ENCODE data around the gene KIAA0825. TPM values are rescaled to one million over a fixed set of nuclear protein-coding genes. Genes with fewer than 3 reads are reported as not detected.

KIAA0825 gene
- total and polyA plus RNA-seq, 2 donors (not counting 1 experiment from before 2014, with no cell fraction given), result 1.7 to 3.6 TPM

- no peaks in the 10 kb centered on the region for H3K79me2 ChIP-seq (ENCODE audit: control insufficient read depth, insufficient read depth, low read length)
These were observed 358.3 kb downstream of the KIAA0825 start for GRCh38 chr5:94260096-94260495.

GRCh38 chr5:94254214-94254613 is 364.2 kb downstream of the KIAA0825 start:
- H3K27ac ChIP-seq (ENCODE audit: insufficient read depth, low read length), result no peak overlapping the region
- H3K79me2 ChIP-seq (ENCODE audit: control insufficient read depth, insufficient read depth, low read length), result no peaks in the 10 kb centered on the region
- TF ChIP-seq CTCF (conservative IDR thresholded peaks at IDR 0.05 in 1 of 2, IDR thresholded peaks at IDR 0.05 in 1 of 2; ENCODE audit: low read depth in 1 of 2, low read length in 2 of 2), result peak in 1 of 2 donors; percentile 18
- no peak for TF ChIP-seq EZH2 (IDR thresholded peaks at IDR 0.05; ENCODE audit: low read length, missing control alignments)
- no peak overlapping the region for H2AFZ ChIP-seq (ENCODE audit: low read length)
- H3K36me3 ChIP-seq (ENCODE audit: control insufficient read depth, insufficient read depth, low read length), result no peaks in the 10 kb centered on the region
- H3K4me3 ChIP-seq (replicated peaks in 1 of 4; ENCODE audit: control extremely low read depth in 1 of 4, insufficient read depth in 1 of 4, low read depth in 3 of 4, low read length in 4 of 4), result no peak overlapping the region
- H3K9me3 ChIP-seq (ENCODE audit: control insufficient read depth, insufficient read depth, low read depth, low read length), result no peaks in the 10 kb centered on the region
- no peaks in the 10 kb centered on the region for H3K4me1 ChIP-seq (ENCODE audit: control insufficient read depth, extremely low read depth, insufficient read depth, low read length)
- H4K20me1 ChIP-seq (ENCODE audit: control insufficient read depth, extremely low read depth, insufficient read depth, low read length), result no peaks in the 10 kb centered on the region
- peak in 1 of 2 donors; percentile 15 for DNase-seq (ENCODE audit: low read depth in 2 of 2)
- H3K9ac ChIP-seq (ENCODE audit: insufficient read depth, low read length), result no peak overlapping the region
- H3K27me3 ChIP-seq (ENCODE audit: control insufficient read depth, insufficient read depth, low read length), result no peaks in the 10 kb centered on the region
- H3K4me2 ChIP-seq (ENCODE audit: extremely low read depth, insufficient read depth, low read length), result no peak overlapping the region

More at GRCh38 chr5:94260096-94260495, 358.3 kb downstream of the KIAA0825 start:
- H3K36me3 ChIP-seq (ENCODE audit: control insufficient read depth, insufficient read depth, low read length), result no peaks in the 10 kb centered on the region
- no peak overlapping the region for H3K27ac ChIP-seq (ENCODE audit: insufficient read depth, low read length)
- H3K27me3 ChIP-seq (ENCODE audit: control insufficient read depth, insufficient read depth, low read length), result no peaks in the 10 kb centered on the region
- no peak overlapping the region for H3K4me2 ChIP-seq (ENCODE audit: extremely low read depth, insufficient read depth, low read length)
- no peak overlapping the region for H3K9ac ChIP-seq (ENCODE audit: insufficient read depth, low read length)
- DNase-seq (ENCODE audit: low read depth in 2 of 2), result no peak
- H3K4me3 ChIP-seq (replicated peaks in 1 of 4; ENCODE audit: control extremely low read depth in 1 of 4, insufficient read depth in 1 of 4, low read depth in 3 of 4, low read length in 4 of 4), result no peak overlapping the region
- H3K4me1 ChIP-seq (ENCODE audit: control insufficient read depth, extremely low read depth, insufficient read depth, low read length), result no peaks in the 10 kb centered on the region
- TF ChIP-seq EZH2 (IDR thresholded peaks at IDR 0.05; ENCODE audit: low read length, missing control alignments) (no peak), CTCF (conservative IDR thresholded peaks at IDR 0.05 in 1 of 2, IDR thresholded peaks at IDR 0.05 in 1 of 2; ENCODE audit: low read depth in 1 of 2, low read length in 2 of 2) (no peak)
- no peaks in the 10 kb centered on the region for H4K20me1 ChIP-seq (ENCODE audit: control insufficient read depth, extremely low read depth, insufficient read depth, low read length)
- no peak overlapping the region for H2AFZ ChIP-seq (ENCODE audit: low read length)
- no peaks in the 10 kb centered on the region for H3K9me3 ChIP-seq (ENCODE audit: control insufficient read depth, insufficient read depth, low read depth, low read length)

- H2AFZ ChIP-seq (ENCODE audit: low read length), result no peak overlapping the region
- TF ChIP-seq EZH2 (IDR thresholded peaks at IDR 0.05; ENCODE audit: low read length, missing control alignments) (no peak), CTCF (conservative IDR thresholded peaks at IDR 0.05 in 1 of 2, IDR thresholded peaks at IDR 0.05 in 1 of 2; ENCODE audit: low read depth in 1 of 2, low read length in 2 of 2) (no peak)
- H3K36me3 ChIP-seq (ENCODE audit: control insufficient read depth, insufficient read depth, low read length), result no peaks in the 10 kb centered on the region
- no peaks in the 10 kb centered on the region for H3K4me1 ChIP-seq (ENCODE audit: control insufficient read depth, extremely low read depth, insufficient read depth, low read length)
- H3K9ac ChIP-seq (ENCODE audit: insufficient read depth, low read length), result no peak overlapping the region
- no peak for DNase-seq (ENCODE audit: low read depth in 2 of 2)
- H4K20me1 ChIP-seq (ENCODE audit: control insufficient read depth, extremely low read depth, insufficient read depth, low read length), result no peaks in the 10 kb centered on the region
- H3K27ac ChIP-seq (ENCODE audit: insufficient read depth, low read length), result no peak overlapping the region
- H3K79me2 ChIP-seq (ENCODE audit: control insufficient read depth, insufficient read depth, low read length), result no peaks in the 10 kb centered on the region
- no peaks in the 10 kb centered on the region for H3K27me3 ChIP-seq (ENCODE audit: control insufficient read depth, insufficient read depth, low read length)
- H3K9me3 ChIP-seq (ENCODE audit: control insufficient read depth, insufficient read depth, low read depth, low read length), result no peaks in the 10 kb centered on the region
- no peak overlapping the region for H3K4me3 ChIP-seq (replicated peaks in 1 of 4; ENCODE audit: control extremely low read depth in 1 of 4, insufficient read depth in 1 of 4, low read depth in 3 of 4, low read length in 4 of 4)
- H3K4me2 ChIP-seq (ENCODE audit: extremely low read depth, insufficient read depth, low read length), result no peak overlapping the region
These were observed 367.4 kb downstream of the KIAA0825 start for GRCh38 chr5:94250985-94251384.

All from fibroblast of lung (primary cell).